Iris pigment epithelial cell (primary cell): ENCODE measurements around the gene PRR18.

ENCODE experiments used
- DNase-seq: peaks from one replicate; pipeline ENCODE4 v3.0.0-alpha.2; 2011; ENCODE audit warnings: low read depth

Gene PRR18

GRCh38 chr6:166333172-166333995 is 25.2 kb upstream of the PRR18 start:
- DNase-seq: no peak

GRCh38 chr6:166331503-166332415 is 23.6 kb upstream of the PRR18 start:
- no peak for DNase-seq

- DNase-seq: peak; percentile 52
Measured at GRCh38 chr6:166330612-166331011, 22.4 kb upstream of the PRR18 start.

DNA sequence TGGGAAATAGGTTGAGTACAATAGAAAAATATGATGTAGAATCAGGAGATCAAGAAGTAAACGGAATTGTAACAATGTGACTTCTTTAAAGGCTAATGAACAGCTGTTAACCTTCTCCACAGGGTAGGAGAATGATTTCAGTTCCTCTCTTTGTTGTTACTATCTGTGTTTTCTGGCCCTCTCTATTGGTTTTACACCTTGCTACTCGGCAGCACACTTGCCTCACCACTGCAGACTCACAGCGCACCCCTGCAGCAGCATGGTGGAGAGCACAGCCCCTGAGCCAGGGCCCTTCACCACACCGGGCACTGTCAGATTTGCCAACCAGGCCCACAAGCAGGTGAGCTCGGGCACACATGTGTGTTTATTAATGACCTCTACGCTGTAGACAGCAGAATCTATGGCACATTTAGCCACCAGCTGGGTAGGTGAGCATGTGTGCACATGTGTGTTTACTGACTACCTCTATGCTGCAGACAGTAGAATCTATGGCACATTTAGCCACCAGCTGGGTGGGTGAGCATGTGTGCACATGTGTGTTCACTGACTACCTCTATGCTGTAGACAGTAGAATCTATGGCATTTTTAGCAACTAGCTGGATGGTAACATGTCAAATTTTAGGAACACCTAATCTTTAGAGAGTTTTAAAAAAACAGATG is 17.3 kb upstream of the PRR18 start:
- no peak for DNase-seq

- DNase-seq: no peak
Measured at GRCh38 chr6:166323395-166323794, 15.2 kb upstream of the PRR18 start.

GRCh38 chr6:166318649-166319600 is 10.7 kb upstream of the PRR18 start:
- no peak for DNase-seq

GRCh38 chr6:166318227-166318626 is 10.0 kb upstream of the PRR18 start:
- no peak for DNase-seq

GRCh38 chr6:166317261-166318212 is 9.3 kb upstream of the PRR18 start:
- DNase-seq: no peak

GRCh38 chr6:166315436-166315835 is 7.2 kb upstream of the PRR18 start:
- DNase-seq: no peak

- no peak for DNase-seq
Measured at GRCh38 chr6:166314454-166314853, 6.3 kb upstream of the PRR18 start.

DNA sequence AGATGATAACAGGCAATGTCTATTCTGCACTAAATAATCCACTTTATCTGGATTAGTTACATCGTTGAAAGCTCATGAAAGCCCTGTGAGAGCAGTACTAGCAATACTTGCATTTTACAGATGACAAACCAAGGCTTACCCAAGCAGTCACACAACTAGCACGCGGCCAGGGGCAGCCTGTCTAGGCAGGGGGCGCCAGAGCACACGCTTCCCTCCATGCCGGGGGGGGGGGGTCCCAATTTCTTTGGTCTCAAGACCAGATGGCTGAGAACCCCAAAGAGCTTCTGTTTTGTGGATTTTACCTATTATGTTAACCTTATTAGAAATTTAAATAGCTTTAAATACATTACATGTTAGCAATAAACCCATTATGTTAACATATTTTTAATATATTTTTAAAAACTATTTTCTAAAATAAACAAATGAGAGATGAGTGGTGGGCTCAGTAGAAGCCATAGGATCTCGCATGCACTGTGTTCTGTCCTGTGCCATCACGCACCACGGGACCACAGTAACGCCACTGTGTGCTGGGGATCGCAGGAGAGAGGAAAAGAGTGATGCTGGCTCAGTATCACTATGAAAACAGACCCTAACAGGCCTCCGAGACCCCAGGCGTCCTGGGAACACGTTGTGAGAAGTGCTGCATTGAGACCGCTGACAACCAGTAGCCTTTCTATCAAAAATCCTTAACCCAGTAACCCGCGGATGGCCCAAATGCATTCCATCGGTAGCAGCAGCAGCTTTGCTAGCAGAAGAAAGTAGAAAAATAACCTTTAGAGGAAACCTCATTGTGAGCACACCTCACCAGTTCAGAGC is 5.3 kb upstream of the PRR18 start:
- peak; percentile 55 for DNase-seq

DNA sequence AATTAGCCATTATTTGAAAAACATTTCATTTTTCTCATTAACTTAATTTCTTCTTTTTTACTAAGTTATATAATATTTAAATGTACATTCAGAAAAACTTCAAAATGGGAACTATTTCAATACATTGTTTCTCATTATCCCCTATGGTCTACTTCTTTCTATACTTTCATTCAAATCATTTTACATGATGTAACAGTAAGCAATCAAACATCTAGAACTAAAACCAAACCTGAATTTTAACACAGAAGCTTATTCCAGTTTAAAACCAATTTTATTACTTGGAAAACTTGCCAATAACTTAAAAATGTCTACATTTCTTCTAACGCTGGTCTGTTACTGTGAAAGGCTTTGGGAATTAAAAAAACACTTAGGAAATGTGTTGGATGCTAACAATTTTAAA is 4.6 kb upstream of the PRR18 start:
- no peak for DNase-seq

DNA sequence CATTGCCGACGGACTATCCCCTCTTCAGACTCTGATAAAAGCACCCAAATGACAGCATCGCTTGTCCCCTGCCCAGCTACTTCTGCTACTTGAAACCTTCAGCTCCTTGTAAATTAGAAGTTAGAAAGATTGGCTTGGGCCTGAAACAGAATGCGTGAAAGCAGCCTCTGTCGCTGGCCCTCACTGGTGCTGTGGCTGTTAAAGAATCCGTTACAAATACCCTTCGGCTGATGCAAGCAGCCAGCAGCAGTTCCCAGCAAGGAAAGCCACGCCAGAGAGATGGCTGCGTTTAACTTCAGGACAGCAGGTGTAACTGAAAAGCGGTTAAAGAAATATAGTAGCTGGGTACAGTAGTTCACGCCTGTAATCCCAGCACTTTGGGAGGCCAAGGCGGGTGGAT is 2.4 kb upstream of the PRR18 start:
- no peak for DNase-seq

- DNase-seq: no peak
Measured at GRCh38 chr6:166309977-166310376, 1.8 kb upstream of the PRR18 start.

DNA sequence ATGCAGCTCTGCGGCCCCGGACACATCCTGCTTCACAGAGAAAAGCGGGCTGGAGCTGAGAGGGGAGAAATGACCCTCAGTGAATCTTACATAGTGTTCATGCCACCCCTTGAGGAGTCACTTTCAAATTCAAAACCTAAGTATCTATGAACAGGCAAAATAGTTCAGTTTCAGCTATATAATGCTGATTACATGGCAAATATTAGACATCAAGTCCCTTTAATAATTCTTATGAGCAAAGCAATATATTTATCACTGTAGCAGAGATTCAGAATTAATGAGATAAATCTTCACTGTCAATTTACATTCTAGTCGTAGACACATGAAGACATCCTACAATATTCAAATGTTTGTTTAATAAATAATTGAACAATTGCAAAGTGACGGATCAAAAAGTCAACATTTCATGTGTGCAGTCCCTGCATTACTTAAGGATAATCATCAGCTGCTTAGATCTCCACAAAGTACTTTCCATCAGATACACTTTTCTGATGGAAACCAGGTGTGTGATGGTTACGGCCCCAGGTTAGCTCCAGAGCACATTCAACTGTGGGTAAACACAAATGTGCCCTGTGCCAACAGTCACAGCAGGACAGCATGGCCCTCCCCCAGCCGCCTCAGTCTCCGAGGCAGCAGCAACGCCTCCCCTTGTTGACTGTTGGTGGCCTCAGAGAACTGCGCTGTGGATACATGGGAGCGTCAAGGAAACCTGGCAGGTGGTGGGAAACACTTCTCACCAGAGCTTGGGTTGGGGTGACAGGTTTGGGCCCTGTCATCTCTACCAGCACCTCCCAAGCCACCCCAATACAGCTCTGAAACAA is 787 bp upstream of the PRR18 start:
- DNase-seq: no peak

GRCh38 chr6:166307082-166308032 is 835 bp downstream of the PRR18 start:
- DNase-seq: no peak

GRCh38 chr6:166306378-166307081 is 1.7 kb downstream of the PRR18 start:
- DNase-seq: no peak
